HG03469 (cell line): ENCODE measurements around the gene MAP2.
A peak's percentile ranks its signal among the peaks of the same experiment; 100 is the strongest.

Experiments used
- ATAC-seq: cut with Tn5 transposase; IDR thresholded peaks from one replicate; pipeline ENCODE4 v1.9.1; 2021; ENCODE audit warnings: mild to moderate bottlenecking, moderate library complexity, moderate number of reproducible peaks; ENCODE audit not compliant: unreplicated experiment

The MAP2 gene

GRCh38 chr2:209690029-209690754 lies 266.3 kb downstream of the MAP2 start:
- no peak for ATAC-seq

- ATAC-seq: no peak
These were observed 270.9 kb downstream of the MAP2 start for GRCh38 chr2:209694748-209695147.

GRCh38 chr2:209696836-209697711 lies 273.2 kb downstream of the MAP2 start:
- peak; percentile 57 for ATAC-seq

- ATAC-seq: no peak
These were observed 278.9 kb downstream of the MAP2 start for GRCh38 chr2:209702775-209703174.

- no peak for ATAC-seq
These were observed 289.4 kb downstream of the MAP2 start for GRCh38 chr2:209713219-209713618.

GRCh38 chr2:209719034-209719433 lies 295.2 kb downstream of the MAP2 start:
- no peak for ATAC-seq

GRCh38 chr2:209721497-209721896 lies 297.6 kb downstream of the MAP2 start:
- ATAC-seq: no peak

GRCh38 chr2:209726311-209726710 lies 302.5 kb downstream of the MAP2 start:
- no peak for ATAC-seq

- ATAC-seq: no peak
These were observed 303.2 kb downstream of the MAP2 start for GRCh38 chr2:209727077-209727476.

- no peak for ATAC-seq
These were observed 311.0 kb downstream of the MAP2 start for GRCh38 chr2:209734805-209735204.

GRCh38 chr2:209741953-209742352 lies 318.1 kb downstream of the MAP2 start:
- no peak for ATAC-seq

- no peak for ATAC-seq
These were observed 329.2 kb downstream of the MAP2 start for GRCh38 chr2:209753020-209753419.

GRCh38 chr2:209757163-209757562 lies 333.3 kb downstream of the MAP2 start:
- no peak for ATAC-seq

- ATAC-seq: no peak
These were observed 337.7 kb downstream of the MAP2 start for GRCh38 chr2:209761566-209761965.

GRCh38 chr2:209762563-209762962 lies 338.7 kb downstream of the MAP2 start:
- ATAC-seq: no peak

- no peak for ATAC-seq
These were observed 339.3 kb downstream of the MAP2 start for GRCh38 chr2:209763106-209763505.

- no peak for ATAC-seq
These were observed 342.8 kb downstream of the MAP2 start for GRCh38 chr2:209766613-209767012.

- ATAC-seq: no peak
These were observed 343.5 kb downstream of the MAP2 start for GRCh38 chr2:209767316-209767715.

- no peak for ATAC-seq
These were observed 344.7 kb downstream of the MAP2 start for GRCh38 chr2:209768557-209768956.

- ATAC-seq: no peak
These were observed 347.8 kb downstream of the MAP2 start, which contains the start of gene UNC80 for GRCh38 chr2:209771474-209772289. TSS of gene UNC80 (plus strand) at chr2:209771832. CDS start at chr2:209772073, 241 bp downstream.

GRCh38 chr2:209772290-209772685 lies 348.4 kb downstream of the MAP2 start:
- no peak for ATAC-seq
